Measurements from ENCODE around the gene PLXNB1. TPM values are rescaled to one million over a fixed set of nuclear protein-coding genes. Genes with fewer than 3 reads are reported as not detected.
A peak's percentile ranks its signal among the peaks of the same experiment; 100 is the strongest.

Gene PLXNB1
- total RNA-seq, 1 donor from 2014 or later, result 195 TPM

DNA sequence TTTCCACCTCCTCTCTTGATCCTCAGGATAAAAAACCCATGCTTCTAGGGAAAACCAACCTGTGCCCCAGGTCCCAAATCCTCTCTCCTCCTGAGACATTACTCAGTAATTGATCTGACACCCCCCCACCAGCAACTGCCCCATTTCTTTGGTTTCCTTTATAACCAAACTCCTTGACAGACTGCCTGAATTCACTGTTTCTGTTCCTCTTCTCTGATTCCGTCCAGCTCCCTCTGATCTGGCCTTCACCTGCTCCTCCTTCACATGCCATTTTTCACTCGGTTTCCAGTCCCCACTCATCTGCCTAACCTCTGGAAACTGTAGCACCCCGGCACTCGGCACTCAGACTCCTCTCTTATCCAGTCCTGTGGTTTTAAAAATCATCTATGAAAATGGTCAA, 7.9 kb upstream of the PLXNB1 start:
- no peaks in the 10 kb centered on the region for H3K36me3 Mint-ChIP-seq (ENCODE audit: unreplicated experiment)
- TF ChIP-seq, protein P1, sequence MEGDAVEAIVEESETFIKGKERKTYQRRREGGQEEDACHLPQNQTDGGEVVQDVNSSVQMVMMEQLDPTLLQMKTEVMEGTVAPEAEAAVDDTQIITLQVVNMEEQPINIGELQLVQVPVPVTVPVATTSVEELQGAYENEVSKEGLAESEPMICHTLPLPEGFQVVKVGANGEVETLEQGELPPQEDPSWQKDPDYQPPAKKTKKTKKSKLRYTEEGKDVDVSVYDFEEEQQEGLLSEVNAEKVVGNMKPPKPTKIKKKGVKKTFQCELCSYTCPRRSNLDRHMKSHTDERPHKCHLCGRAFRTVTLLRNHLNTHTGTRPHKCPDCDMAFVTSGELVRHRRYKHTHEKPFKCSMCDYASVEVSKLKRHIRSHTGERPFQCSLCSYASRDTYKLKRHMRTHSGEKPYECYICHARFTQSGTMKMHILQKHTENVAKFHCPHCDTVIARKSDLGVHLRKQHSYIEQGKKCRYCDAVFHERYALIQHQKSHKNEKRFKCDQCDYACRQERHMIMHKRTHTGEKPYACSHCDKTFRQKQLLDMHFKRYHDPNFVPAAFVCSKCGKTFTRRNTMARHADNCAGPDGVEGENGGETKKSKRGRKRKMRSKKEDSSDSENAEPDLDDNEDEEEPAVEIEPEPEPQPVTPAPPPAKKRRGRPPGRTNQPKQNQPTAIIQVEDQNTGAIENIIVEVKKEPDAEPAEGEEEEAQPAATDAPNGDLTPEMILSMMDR (IDR thresholded peaks at IDR 0.05; ENCODE audit: partially characterized antibody, unreplicated experiment), result no peak
- H3K27me3 Mint-ChIP-seq (ENCODE audit: unreplicated experiment), result no peaks in the 10 kb centered on the region
- DNase-seq, result no peak
- H3K27ac Mint-ChIP-seq (ENCODE audit: unreplicated experiment), result no peak overlapping the region
- no peak overlapping the region for H3K4me3 Mint-ChIP-seq (ENCODE audit: unreplicated experiment)
- peaks cover 4% of the 10 kb centered on the region for H3K4me1 Mint-ChIP-seq (ENCODE audit: low read depth, unreplicated experiment)
- peaks cover 8% of the 10 kb centered on the region for H3K9me3 Mint-ChIP-seq (ENCODE audit: unreplicated experiment)

DNA sequence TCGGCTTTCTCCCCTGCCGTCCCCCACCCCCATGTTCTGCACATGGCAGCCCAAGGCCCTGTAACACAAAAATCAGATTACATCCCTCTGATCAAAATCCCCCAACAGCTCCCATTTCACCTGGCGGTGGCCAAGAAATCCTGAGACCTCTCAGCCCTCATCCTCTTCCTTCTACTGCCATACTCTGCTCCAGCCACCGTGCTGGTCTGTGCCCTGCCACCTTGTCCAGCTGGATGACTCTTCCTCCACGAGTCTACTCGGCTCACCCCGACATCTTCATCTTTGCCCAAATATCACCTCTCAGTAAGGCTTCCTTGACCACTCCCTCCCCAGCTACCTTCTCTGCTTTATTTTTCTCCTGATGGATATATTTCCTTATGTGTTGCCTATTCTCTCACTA, 7.0 kb upstream of the PLXNB1 start:
- Mint-ChIP-seq H3K27ac (ENCODE audit: unreplicated experiment) (no peak overlapping the region), H3K9me3 (ENCODE audit: unreplicated experiment) (peaks cover 8% of the 10 kb centered on the region), H3K4me3 (ENCODE audit: unreplicated experiment) (no peak overlapping the region), H3K36me3 (ENCODE audit: unreplicated experiment) (no peaks in the 10 kb centered on the region), H3K27me3 (ENCODE audit: unreplicated experiment) (no peaks in the 10 kb centered on the region), H3K4me1 (ENCODE audit: low read depth, unreplicated experiment) (peaks cover 4% of the 10 kb centered on the region)
- no peak for DNase-seq
- TF ChIP-seq, protein P1 (IDR thresholded peaks at IDR 0.05; ENCODE audit: partially characterized antibody, unreplicated experiment), result no peak

DNA sequence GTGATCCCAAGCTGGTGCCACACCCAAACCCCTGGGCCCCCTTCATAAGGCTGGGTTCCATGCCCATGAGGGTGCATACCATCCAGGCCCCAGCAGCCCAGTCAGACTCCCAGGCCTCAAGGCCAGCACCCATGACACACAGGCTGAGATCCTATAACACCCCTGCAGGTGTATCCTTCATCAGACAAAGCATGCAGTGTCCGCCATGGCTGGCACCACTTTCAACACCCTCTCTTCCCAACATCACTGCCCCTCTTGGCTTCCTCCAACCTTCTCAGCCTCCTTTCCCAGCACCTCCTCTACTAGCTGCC, 6.5 kb upstream of the PLXNB1 start:
- Mint-ChIP-seq H3K9me3 (ENCODE audit: unreplicated experiment) (peaks cover 10% of the 10 kb centered on the region), H3K36me3 (ENCODE audit: unreplicated experiment) (no peaks in the 10 kb centered on the region), H3K27me3 (ENCODE audit: unreplicated experiment) (no peaks in the 10 kb centered on the region), H3K4me1 (ENCODE audit: low read depth, unreplicated experiment) (peaks cover 3% of the 10 kb centered on the region), H3K27ac (ENCODE audit: unreplicated experiment) (no peak overlapping the region), H3K4me3 (ENCODE audit: unreplicated experiment) (no peak overlapping the region)
- TF ChIP-seq, protein P1 (IDR thresholded peaks at IDR 0.05; ENCODE audit: partially characterized antibody, unreplicated experiment), result no peak
- no peak for DNase-seq

DNA sequence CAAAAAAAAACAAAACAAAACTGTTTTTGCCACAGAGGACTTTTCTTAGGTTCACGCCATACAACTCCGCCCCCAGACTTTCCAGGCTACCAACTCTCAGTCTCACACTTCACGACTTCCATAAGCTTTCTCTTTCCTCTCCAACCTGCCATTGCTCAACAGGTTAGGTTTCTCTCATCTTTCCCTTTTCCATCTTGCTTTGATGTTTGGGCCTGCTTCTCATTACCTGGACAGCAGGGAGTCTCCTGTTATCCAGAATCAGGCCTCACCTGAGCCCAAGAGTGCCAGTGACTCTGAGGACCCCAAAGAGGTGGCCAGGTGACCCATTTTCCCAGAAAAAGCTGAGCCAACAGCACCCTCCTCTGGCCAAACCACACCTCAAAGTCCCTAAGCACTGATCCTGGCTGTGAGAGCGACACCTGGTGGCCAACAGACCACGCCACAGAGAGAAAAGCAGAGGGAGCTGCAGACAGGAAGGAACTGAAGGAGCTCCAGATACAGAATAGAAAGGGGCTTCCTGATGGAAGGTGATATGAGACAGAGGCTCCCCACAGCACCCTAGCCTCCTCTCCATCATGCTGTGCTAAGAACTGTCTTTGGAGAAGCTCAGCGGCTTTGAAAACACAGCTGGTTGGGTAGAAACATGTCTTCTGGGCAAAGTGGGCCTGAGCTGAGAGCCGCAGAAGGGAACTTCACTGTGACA, 6.0 kb upstream of the PLXNB1 start:
- Mint-ChIP-seq H3K27ac (ENCODE audit: unreplicated experiment) (no peak overlapping the region), H3K36me3 (ENCODE audit: unreplicated experiment) (no peaks in the 10 kb centered on the region), H3K4me1 (ENCODE audit: low read depth, unreplicated experiment) (peaks cover 2% of the 10 kb centered on the region), H3K27me3 (ENCODE audit: unreplicated experiment) (peaks cover 2% of the 10 kb centered on the region), H3K9me3 (ENCODE audit: unreplicated experiment) (peaks cover 10% of the 10 kb centered on the region), H3K4me3 (ENCODE audit: unreplicated experiment) (no peak overlapping the region)
- peak; percentile 89 for DNase-seq
- TF ChIP-seq, protein P1 (IDR thresholded peaks at IDR 0.05; ENCODE audit: partially characterized antibody, unreplicated experiment), result peak; percentile 96

DNA sequence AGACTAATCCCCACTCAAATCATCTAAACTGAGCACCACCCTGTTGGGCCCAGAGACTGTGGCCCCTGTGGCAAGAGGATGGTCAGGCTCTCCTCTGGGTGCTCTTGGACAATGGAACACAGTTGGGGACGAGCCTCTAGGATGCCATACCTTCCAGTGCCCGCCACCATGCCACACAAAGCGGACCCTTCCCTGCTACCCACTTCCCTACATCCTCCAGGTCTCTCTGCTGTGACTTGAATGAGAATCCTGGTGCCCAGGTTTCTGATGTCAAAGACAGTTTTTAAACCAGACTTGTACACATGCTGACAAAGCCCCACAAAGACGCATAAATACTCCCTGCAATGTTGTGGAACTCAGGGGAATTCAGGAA, 5.3 kb upstream of the PLXNB1 start:
- H3K4me1 Mint-ChIP-seq (ENCODE audit: low read depth, unreplicated experiment), result peaks cover 2% of the 10 kb centered on the region
- no peak overlapping the region for H3K4me3 Mint-ChIP-seq (ENCODE audit: unreplicated experiment)

More for the DNA sequence above, 5.3 kb upstream of the PLXNB1 start:
- H3K27me3 Mint-ChIP-seq (ENCODE audit: unreplicated experiment), result peaks cover 7% of the 10 kb centered on the region
- peaks cover 10% of the 10 kb centered on the region for H3K9me3 Mint-ChIP-seq (ENCODE audit: unreplicated experiment)
- TF ChIP-seq, protein P1 (IDR thresholded peaks at IDR 0.05; ENCODE audit: partially characterized antibody, unreplicated experiment), result no peak
- H3K36me3 Mint-ChIP-seq (ENCODE audit: unreplicated experiment), result no peaks in the 10 kb centered on the region
- no peak overlapping the region for H3K27ac Mint-ChIP-seq (ENCODE audit: unreplicated experiment)
- DNase-seq, result no peak

All from glutamatergic neuron (in vitro differentiated cells).